ENCODE data around the gene HPCA.

GRCh38 chr1:32878183-32878582, 8.1 kb upstream of the HPCA start:
- TF ChIP-seq CTCF (conservative IDR thresholded peaks at IDR 0.05): no peak
- TF ChIP-seq ZFX (IDR thresholded peaks at IDR 0.05): no peak

Measured in C4-2B (cell line).